ENCODE data around the gene DYSF.

Gene DYSF

GRCh38 chr2:71476495-71476894 is 23.1 kb downstream of the DYSF start:
- Histone ChIP-seq H4K20me1 (ENCODE audit: insufficient read depth, low read length) (no peaks in the 10 kb centered on the region), H3K9ac (ENCODE audit: low read length) (no peak overlapping the region), H3K4me3 (ENCODE audit: low read length) (no peak overlapping the region), H3K9me3 (replicated peaks; ENCODE audit: insufficient read depth, low read length) (no peaks in the 10 kb centered on the region), H3K4me1 (ENCODE audit: low read length) (no peaks in the 10 kb centered on the region), H3F3A (ENCODE audit: insufficient read depth, low read length) (no peaks in the 10 kb centered on the region), H3K27ac (ENCODE audit: low read length) (no peak overlapping the region), H3K27me3 (replicated peaks; ENCODE audit: insufficient read depth, low read length) (no peaks in the 10 kb centered on the region), H3K36me3 (replicated peaks; ENCODE audit: insufficient read depth, low read length) (no peaks in the 10 kb centered on the region), H3K4me2 (ENCODE audit: low read depth, low read length) (no peak overlapping the region), H3K79me2 (ENCODE audit: low read length) (no peaks in the 10 kb centered on the region), H3K9me2 (replicated peaks; ENCODE audit: insufficient read depth, low read length) (no peaks in the 10 kb centered on the region), H2AFZ (ENCODE audit: low read length) (no peak overlapping the region)
- TF ChIP-seq, protein P1, sequence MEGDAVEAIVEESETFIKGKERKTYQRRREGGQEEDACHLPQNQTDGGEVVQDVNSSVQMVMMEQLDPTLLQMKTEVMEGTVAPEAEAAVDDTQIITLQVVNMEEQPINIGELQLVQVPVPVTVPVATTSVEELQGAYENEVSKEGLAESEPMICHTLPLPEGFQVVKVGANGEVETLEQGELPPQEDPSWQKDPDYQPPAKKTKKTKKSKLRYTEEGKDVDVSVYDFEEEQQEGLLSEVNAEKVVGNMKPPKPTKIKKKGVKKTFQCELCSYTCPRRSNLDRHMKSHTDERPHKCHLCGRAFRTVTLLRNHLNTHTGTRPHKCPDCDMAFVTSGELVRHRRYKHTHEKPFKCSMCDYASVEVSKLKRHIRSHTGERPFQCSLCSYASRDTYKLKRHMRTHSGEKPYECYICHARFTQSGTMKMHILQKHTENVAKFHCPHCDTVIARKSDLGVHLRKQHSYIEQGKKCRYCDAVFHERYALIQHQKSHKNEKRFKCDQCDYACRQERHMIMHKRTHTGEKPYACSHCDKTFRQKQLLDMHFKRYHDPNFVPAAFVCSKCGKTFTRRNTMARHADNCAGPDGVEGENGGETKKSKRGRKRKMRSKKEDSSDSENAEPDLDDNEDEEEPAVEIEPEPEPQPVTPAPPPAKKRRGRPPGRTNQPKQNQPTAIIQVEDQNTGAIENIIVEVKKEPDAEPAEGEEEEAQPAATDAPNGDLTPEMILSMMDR (IDR thresholded peaks at IDR 0.05; ENCODE audit: low read length): no peak
- TF ChIP-seq EZH2 (optimal IDR thresholded peaks at IDR 0.05; ENCODE audit: low read depth, low read length) (no peak), EZH2phosphoT487 (IDR thresholded peaks at IDR 0.05; ENCODE audit: low read length) (no peak)
- no peak for DNase-seq

DNA sequence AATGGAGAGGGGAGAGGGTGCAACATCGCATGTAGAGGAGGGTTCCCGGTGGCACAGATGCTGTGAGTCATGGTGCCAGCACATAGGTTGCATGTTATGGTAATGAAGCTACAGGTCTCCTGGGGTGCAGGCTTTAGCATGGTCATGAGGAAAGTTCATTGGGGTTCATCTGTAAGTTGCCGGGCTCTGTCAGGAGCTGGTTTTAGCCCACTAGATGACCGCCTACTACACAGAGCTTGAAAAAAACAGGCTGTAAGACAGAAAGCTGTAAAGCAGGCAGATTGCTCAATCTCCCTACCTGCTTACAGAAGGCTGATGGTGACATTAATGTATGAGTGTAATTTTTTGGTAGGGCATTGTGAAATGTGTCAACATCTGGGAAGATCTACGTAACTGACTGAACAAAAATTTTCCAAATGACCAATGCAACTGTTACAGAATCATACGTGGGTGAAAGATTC is 23.9 kb downstream of the DYSF start:
- no peaks in the 10 kb centered on the region for H3K79me2 ChIP-seq (ENCODE audit: low read length)
- H2AFZ ChIP-seq (ENCODE audit: low read length): no peak overlapping the region
- H3K9me2 ChIP-seq (replicated peaks; ENCODE audit: insufficient read depth, low read length): no peaks in the 10 kb centered on the region
- H3K9me3 ChIP-seq (replicated peaks; ENCODE audit: insufficient read depth, low read length): no peaks in the 10 kb centered on the region
- no peak for DNase-seq
- no peak for TF ChIP-seq EZH2 (optimal IDR thresholded peaks at IDR 0.05; ENCODE audit: low read depth, low read length)
- TF ChIP-seq EZH2phosphoT487 (IDR thresholded peaks at IDR 0.05; ENCODE audit: low read length): no peak
- no peaks in the 10 kb centered on the region for H3K4me1 ChIP-seq (ENCODE audit: low read length)
- H3K36me3 ChIP-seq (replicated peaks; ENCODE audit: insufficient read depth, low read length): no peaks in the 10 kb centered on the region
- no peak overlapping the region for H3K9ac ChIP-seq (ENCODE audit: low read length)
- no peak overlapping the region for H3K27ac ChIP-seq (ENCODE audit: low read length)
- H3K27me3 ChIP-seq (replicated peaks; ENCODE audit: insufficient read depth, low read length): no peaks in the 10 kb centered on the region
- no peaks in the 10 kb centered on the region for H3F3A ChIP-seq (ENCODE audit: insufficient read depth, low read length)
- H4K20me1 ChIP-seq (ENCODE audit: insufficient read depth, low read length): no peaks in the 10 kb centered on the region
- no peak overlapping the region for H3K4me3 ChIP-seq (ENCODE audit: low read length)
- H3K4me2 ChIP-seq (ENCODE audit: low read depth, low read length): no peak overlapping the region

DNA sequence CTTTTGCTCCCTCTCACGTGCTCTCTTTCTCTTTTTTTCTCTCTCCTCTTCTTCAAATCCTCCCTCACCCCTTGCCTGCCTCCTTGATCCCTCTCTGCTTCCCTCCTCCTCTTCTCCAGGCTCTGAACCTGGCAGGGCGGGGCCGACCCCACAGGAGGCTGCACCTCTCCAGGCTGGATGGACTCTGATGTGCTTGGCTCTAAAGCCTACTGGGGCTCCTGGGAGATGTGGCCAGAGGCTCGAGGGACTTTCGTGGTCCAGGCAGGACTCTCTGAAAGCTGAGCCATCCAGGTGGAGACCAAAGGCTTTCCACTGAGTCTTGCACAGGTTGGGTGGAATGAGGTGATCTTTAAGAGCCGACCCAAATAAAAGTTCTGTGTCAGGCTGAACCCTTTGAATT is 25.4 kb downstream of the DYSF start:
- Histone ChIP-seq H3K4me2 (ENCODE audit: low read depth, low read length) (no peak overlapping the region), H3F3A (ENCODE audit: insufficient read depth, low read length) (no peaks in the 10 kb centered on the region), H3K9ac (ENCODE audit: low read length) (no peak overlapping the region), H3K27ac (ENCODE audit: low read length) (no peak overlapping the region), H4K20me1 (ENCODE audit: insufficient read depth, low read length) (no peaks in the 10 kb centered on the region), H3K9me2 (replicated peaks; ENCODE audit: insufficient read depth, low read length) (no peaks in the 10 kb centered on the region), H3K9me3 (replicated peaks; ENCODE audit: insufficient read depth, low read length) (no peaks in the 10 kb centered on the region), H3K4me3 (ENCODE audit: low read length) (no peak overlapping the region), H3K4me1 (ENCODE audit: low read length) (no peaks in the 10 kb centered on the region), H3K36me3 (replicated peaks; ENCODE audit: insufficient read depth, low read length) (no peaks in the 10 kb centered on the region), H2AFZ (ENCODE audit: low read length) (no peak overlapping the region), H3K79me2 (ENCODE audit: low read length) (no peaks in the 10 kb centered on the region), H3K27me3 (replicated peaks; ENCODE audit: insufficient read depth, low read length) (no peaks in the 10 kb centered on the region)
- no peak for DNase-seq
- TF ChIP-seq EZH2 (optimal IDR thresholded peaks at IDR 0.05; ENCODE audit: low read depth, low read length): no peak
- TF ChIP-seq EZH2phosphoT487 (IDR thresholded peaks at IDR 0.05; ENCODE audit: low read length): no peak
- TF ChIP-seq, protein P1 (IDR thresholded peaks at IDR 0.05; ENCODE audit: low read length): no peak

DNA sequence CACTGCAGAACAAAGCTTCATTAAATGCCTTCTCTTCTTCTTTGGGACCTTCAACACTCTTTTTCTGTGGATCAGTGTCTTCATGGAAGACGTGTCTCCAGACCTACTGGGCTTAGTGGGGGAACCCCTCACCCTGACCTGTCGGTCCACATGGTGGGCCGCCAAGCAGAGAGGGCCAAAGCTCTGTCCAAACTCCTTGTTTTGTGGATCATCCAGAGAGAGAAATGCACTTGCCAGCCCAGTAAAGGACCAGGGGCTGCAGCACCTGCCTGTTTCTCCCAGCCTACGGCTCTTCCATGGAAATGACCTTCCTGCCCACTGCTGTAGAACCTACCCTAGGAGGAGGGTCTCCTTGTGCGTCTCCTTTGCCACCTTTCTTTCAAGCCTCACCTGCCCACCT is 25.9 kb downstream of the DYSF start:
- Histone ChIP-seq H3K36me3 (replicated peaks; ENCODE audit: insufficient read depth, low read length) (no peaks in the 10 kb centered on the region), H3K4me2 (ENCODE audit: low read depth, low read length) (no peak overlapping the region), H3K27ac (ENCODE audit: low read length) (no peak overlapping the region), H3K9me2 (replicated peaks; ENCODE audit: insufficient read depth, low read length) (no peaks in the 10 kb centered on the region), H3K79me2 (ENCODE audit: low read length) (no peaks in the 10 kb centered on the region), H3K4me3 (ENCODE audit: low read length) (no peak overlapping the region), H3K27me3 (replicated peaks; ENCODE audit: insufficient read depth, low read length) (no peaks in the 10 kb centered on the region), H3K9ac (ENCODE audit: low read length) (no peak overlapping the region), H4K20me1 (ENCODE audit: insufficient read depth, low read length) (no peaks in the 10 kb centered on the region), H3F3A (ENCODE audit: insufficient read depth, low read length) (no peaks in the 10 kb centered on the region), H3K4me1 (ENCODE audit: low read length) (no peaks in the 10 kb centered on the region), H3K9me3 (replicated peaks; ENCODE audit: insufficient read depth, low read length) (no peaks in the 10 kb centered on the region), H2AFZ (ENCODE audit: low read length) (no peak overlapping the region)
- DNase-seq: no peak
- TF ChIP-seq EZH2 (optimal IDR thresholded peaks at IDR 0.05; ENCODE audit: low read depth, low read length) (no peak), EZH2phosphoT487 (IDR thresholded peaks at IDR 0.05; ENCODE audit: low read length) (no peak)
- TF ChIP-seq, protein P1 (IDR thresholded peaks at IDR 0.05; ENCODE audit: low read length): no peak
